NB4 (cell line): ENCODE data around the gene ITCH.

Experiments
- CTCF ChIP-seq: IDR thresholded peaks from one replicate; pipeline ENCODE4 v1.5.1; 2012; ENCODE audit warnings: low read depth, low read length
- POLR2A ChIP-seq: IDR thresholded peaks from 2 replicates; pipeline ENCODE4 v1.6.1; 2011; ENCODE audit warnings: mild to moderate bottlenecking; ENCODE audit not compliant: insufficient read length; ENCODE audit errors: extremely low read depth
- TF ChIP-seq, protein P1 (sequence below): IDR thresholded peaks from 2 replicates; pipeline ENCODE4 v1.6.1; 2011; ENCODE audit warnings: low read depth, low read length

DNA sequence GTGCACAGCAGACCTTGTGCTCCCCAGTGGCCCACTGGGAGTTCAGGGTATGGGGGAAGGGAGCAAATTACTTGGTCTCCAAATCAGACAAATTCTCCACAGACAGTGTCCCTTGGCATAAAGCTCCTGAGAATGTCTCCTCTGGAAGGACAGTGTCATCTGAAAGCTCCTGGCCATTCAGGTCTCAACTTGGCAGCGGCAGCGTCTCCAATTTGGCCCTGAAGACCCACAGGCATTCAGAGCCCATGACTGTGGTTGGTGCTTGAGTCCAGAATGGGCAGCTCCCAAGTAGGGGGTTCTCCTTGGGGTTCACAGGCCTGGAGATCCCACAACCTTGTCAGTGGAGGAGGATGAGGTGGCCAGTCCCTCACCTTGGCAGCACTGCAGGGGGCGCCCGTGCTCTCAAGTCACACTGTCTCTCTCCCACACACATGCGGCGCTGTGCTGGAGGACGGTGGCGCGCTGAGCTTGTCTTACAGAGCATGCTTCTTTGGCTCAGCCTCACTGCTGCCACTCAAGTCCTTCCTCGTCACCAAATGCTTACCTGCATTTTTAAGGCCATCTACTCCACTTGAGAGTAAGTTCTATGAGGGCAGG lies 173.8 kb downstream of the ITCH start:
- TF ChIP-seq CTCF: peak; percentile 54
- TF ChIP-seq POLR2A: no peak
- TF ChIP-seq, protein P1, sequence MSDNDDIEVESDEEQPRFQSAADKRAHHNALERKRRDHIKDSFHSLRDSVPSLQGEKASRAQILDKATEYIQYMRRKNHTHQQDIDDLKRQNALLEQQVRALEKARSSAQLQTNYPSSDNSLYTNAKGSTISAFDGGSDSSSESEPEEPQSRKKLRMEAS: no peak
